Cardiac fibroblast (primary cell): Measurements from ENCODE around the gene PRSS56.

Experiments used
- DNase-seq, 2 donors: peaks; one replicate each; pipeline versions ENCODE4 v3.0.0 to v3.0.0-alpha.2; 2010; ENCODE audit warnings: low read depth in 2 of 2
- H3K4me3 ChIP-seq, 2 donors: replicated peaks in 1 of 2; 1 replicate in 1 of 2; 2 replicates in 1 of 2; pipeline ENCODE4 v1.5.1; 2011; ENCODE audit warnings: low read depth in 2 of 2, low read length in 2 of 2, mild to moderate bottlenecking in 2 of 2, moderate library complexity in 1 of 2
- TF ChIP-seq, protein P1 (sequence below): IDR thresholded peaks from one replicate; pipeline ENCODE4 v1.5.1; 2011; ENCODE audit warnings: low read depth, mild to moderate bottlenecking, low read length, inconsistent platforms

PRSS56 gene

DNA sequence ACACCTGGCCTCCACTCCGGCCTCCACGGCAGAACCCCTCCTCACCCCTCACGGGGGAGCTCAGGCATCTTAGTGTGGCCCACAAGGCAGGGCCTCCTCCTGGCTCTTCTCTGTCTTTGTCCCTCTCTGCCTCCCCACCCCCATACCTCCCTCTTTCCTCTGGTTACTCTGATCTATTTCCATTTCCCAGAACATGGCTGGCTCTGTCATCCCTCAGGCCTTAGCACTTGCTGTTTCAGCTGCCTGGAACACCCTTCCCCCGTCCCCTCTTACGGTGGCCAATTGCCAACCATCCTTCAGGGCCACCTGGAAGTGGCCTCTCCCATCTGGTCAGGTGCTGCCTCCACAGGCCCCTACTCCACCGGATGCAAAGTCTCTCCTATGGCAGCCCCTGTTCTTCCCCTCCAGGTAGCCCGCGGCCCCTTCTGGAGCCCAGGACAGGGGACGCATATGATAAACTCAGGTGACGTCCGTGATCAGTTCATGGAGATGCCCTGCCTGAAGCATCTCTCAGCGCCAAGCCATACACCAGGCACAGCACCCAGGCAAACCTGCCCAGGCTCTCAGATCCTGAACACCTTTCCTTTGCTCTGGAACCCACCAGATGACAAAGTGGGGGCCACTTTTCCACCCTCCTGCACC, 28.9 kb upstream of the PRSS56 start:
- DNase-seq = no peak
- no peak overlapping the region for H3K4me3 ChIP-seq
- TF ChIP-seq, protein P1, sequence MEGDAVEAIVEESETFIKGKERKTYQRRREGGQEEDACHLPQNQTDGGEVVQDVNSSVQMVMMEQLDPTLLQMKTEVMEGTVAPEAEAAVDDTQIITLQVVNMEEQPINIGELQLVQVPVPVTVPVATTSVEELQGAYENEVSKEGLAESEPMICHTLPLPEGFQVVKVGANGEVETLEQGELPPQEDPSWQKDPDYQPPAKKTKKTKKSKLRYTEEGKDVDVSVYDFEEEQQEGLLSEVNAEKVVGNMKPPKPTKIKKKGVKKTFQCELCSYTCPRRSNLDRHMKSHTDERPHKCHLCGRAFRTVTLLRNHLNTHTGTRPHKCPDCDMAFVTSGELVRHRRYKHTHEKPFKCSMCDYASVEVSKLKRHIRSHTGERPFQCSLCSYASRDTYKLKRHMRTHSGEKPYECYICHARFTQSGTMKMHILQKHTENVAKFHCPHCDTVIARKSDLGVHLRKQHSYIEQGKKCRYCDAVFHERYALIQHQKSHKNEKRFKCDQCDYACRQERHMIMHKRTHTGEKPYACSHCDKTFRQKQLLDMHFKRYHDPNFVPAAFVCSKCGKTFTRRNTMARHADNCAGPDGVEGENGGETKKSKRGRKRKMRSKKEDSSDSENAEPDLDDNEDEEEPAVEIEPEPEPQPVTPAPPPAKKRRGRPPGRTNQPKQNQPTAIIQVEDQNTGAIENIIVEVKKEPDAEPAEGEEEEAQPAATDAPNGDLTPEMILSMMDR = no peak

DNA sequence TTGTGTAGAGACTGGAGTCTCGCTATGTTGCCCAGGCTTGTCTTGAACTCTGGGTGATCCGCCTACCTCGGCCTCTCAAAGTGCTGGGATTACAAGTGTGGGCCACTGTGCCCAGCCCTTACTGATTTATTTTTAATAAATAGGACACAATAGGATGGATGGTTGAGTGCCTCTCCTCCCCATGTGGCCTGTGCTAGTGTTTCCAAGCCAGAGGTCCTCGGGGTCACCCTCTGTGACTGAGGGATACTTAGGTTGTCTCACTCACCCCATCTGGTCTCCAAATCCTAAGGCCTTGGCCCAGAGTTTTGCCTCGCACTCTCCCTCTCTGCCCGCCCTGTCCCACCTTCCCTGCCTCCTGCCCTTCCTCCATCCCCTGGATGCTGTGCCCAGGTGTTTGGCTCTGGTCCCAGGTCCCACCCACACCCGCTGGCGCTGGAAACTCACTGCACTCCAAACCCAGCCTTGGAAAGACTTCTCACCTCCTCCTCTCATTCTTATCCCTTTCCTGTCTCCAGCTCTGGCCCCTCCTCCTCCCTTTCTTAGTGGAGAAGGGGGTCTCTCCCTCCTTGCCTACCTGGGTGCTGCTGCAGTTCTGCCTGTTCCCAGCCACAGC, 27.8 kb upstream of the PRSS56 start:
- DNase-seq = no peak
- TF ChIP-seq, protein P1 = no peak
- H3K4me3 ChIP-seq = no peak overlapping the region

DNA sequence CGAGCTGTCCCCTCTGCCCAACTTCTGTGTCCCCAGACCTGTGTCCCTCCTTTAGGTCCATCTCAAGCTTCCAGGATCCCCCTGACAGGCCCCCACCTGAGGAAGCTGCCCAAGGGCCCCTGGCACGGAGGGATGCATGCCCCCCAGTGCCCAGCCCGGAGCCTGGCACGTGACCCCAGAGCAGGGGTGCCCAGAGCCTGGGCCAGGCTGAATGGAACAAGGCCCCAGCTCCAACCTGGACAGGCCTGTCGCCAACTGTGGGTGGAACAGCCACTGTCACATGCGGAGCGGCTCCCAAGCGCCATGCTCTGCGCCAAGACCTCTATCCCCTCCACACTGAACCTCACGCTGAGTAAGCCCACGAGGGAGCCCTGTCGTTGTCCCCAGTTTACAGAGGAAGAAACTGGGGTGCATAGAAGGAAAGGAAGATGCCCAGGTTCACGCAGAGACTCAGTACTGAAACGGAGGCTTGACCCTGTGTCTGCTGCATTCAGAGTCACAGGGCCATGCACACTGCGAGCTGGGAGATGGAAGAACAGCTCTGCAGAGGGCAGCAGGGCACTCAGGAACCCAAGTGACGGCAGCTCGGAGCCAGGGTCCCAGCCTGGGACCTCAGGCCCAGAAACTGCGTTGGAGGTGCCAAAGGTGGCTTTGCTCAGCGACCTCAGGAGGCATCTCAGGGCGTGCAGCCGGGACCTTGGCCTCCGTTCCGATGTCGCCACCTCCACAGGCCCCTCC, 27.1 kb upstream of the PRSS56 start:
- DNase-seq = no peak
- H3K4me3 ChIP-seq = no peak overlapping the region
- TF ChIP-seq, protein P1 = no peak

DNA sequence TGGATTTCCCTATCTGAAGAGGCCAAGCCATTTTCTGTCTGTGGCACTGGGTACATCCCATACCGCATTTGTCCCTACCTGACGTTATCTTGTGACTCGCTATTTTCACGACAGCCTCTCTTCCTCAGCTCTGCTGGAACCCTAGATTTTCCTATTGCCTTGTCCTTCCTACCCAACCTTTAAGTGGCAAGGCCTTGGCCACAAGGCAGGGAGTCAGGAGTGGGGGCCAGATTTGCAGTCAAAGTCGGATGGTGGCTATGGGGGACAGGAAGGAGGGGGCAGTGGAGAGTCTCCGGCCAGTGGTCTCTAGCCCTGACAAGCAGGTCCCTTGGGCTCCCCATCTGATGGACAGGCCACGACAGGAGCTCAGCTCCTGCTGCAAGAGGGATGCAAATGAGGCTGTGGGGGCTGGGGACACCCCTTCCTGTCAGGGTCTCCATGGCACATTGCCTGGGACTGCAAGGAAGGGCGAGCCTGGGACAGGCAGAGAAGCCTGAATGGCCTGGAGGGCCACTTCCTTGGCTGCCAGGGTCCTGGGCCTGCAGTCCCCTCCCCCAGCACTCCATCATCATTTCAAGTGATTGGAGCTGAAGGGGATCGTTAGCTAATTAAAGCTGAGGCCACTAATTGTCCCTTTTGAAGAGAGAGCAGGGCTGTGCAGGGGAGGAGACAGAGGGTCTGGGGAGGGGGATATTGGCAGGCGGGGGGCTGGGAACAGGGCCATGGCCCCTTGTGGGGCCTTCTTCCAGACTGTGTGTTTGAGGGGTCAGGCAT, 26.3 kb upstream of the PRSS56 start:
- TF ChIP-seq, protein P1 = no peak
- no peak for DNase-seq
- H3K4me3 ChIP-seq = no peak overlapping the region

DNA sequence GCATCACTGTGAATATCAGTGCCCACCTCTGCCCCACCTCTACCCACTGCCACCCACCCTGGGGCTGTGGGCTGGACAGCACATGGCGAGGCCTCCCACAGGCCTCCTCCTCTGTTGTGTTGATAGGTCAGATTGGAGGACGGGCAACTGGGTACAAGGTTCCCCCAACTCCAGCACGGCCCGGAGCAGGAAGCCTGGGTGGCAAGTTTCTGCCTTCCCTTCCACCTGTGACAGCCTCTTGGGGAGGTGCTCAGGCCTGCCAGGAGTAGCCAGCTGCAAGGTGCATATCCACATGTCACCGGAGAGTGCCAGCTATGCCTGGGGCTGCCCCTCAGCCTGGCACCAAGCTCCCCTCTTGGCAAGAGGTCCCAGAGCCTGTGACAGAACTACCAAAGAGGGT, 25.6 kb upstream of the PRSS56 start:
- no peak for DNase-seq
- TF ChIP-seq, protein P1 = no peak

DNA sequence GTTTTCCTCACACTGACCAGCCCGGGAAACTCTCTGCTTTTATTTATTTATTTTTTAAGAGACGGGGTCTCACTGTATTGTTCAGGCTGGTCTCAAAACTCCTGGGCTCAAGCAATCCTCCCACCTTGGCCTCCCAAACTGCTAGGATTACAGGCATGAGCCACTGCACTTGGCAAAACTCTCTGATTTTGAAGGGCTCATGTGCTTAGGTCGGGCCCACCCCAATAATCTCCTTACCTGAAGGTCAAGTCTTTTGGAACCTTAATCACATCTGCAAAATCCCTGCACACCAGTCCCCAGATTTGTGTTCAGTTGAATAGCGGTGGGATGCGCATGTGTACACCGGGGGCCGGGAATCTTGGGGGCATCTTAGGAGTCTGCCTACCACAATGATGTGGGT, 24.9 kb upstream of the PRSS56 start:
- no peak overlapping the region for H3K4me3 ChIP-seq
- TF ChIP-seq, protein P1 = no peak
- no peak for DNase-seq

More for the DNA sequence above, 25.6 kb upstream of the PRSS56 start:
- H3K4me3 ChIP-seq = no peak overlapping the region
